GM18517 (cell line): Measurements from ENCODE around the gene HLX.

Source experiments
- ATAC-seq: cut with Tn5 transposase; IDR thresholded peaks from one replicate; pipeline ENCODE4 v1.9.1; 2021; ENCODE audit warnings: mild to moderate bottlenecking, moderate library complexity; ENCODE audit not compliant: unreplicated experiment

The HLX gene

DNA sequence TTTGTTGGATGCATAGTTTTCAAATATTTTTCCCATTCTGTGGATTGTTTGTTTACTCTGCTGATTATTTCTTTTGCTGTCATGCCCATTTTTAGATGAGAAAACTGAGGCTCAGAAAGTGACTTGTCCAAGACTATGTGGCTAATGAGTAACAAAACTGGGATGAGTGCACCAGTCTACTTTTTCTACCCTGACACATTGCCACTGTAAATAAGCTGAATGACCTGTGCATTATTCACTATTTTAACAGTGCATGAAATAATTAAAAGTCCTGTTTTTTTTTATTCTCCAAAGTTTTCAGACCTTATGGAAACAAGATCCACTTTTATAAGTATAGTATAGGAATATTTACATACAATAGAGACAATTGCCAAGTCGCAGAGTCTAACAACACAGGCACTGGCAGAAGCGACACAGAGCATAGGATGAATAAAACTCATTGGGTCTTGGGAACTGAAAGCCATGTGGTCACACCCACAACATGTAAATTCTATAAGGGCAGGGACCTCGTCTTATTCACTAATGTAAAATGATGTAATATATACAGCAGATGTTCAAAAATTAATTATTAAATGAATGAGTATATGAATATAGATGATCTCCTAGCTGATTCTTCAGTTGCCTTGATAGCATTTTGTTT, 45.2 kb downstream of the HLX start:
- no peak for ATAC-seq

DNA sequence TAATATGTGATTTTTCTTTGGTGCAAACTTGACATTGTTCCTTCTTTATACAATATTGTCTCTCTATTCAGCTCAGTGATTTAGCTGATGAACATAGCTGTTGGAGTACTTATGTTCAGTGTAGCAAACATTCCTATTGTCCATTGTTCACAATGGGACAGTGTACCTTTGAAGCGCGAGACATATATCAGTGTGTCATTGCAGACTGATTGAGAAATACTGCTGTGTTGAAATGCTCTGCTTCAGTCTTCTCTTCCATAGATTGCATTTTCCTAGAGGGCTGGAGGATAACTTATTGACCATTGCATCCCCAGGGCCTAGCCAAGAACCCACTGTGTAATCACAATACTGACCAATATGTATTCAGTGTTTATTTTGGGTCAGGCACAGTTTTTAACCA, 46.5 kb downstream of the HLX start:
- no peak for ATAC-seq

DNA sequence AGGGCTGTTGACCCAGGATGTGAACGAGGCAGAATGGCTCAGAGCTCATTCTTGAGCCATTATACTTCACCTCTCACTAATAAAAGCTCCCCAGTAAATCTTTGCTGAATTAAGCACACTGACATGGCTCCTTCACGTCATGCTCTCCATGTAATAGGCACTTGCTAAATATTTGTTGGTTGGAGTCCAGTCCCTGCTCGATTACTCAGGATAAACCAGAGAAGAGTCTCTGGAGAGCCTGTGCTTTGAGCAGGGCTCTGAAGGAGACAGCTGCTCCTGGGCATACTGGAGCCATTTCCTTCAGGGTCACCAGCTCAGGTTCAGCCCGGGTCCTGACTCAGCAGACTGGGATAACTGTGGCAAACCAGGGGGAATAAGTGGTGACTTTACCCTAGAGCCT, 46.9 kb downstream of the HLX start:
- ATAC-seq = no peak

DNA sequence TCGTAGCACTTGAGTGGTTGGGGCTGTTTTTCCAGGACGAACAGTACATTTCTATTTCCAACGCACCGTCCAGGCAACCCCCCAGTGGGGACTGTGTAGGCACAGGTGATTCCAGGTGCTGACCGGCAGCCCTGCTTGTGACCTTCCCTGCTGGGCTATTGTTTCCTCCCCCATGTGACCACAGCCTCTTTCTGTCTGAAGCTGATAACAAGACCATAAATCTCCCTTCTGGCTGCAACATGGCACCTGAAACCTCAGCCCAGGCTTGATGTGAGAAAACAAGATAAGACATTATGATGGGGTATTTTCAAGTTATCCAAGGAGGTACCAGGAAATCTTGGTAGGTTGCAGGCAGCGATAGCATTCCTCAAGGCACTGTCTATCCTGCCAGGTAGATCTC, 48.2 kb downstream of the HLX start:
- no peak for ATAC-seq

DNA sequence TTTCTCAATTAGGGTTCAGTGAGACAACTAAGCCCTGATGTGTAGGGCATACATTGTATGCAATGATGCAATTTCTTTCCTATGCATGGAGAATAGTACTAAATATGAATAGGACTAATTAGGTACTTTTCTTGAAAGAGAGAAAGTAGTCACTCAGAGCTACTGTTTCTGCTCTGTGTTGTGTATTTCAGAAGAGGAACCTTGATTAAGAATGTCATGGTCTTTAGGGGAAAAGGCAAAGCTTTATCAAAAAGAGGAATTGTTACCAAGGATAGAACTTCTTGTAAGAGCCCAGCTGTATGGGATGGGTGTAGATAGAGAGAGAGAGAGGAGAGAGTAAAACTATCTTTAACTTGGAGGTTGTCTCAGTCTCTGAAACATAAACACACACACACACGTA, 49.1 kb downstream of the HLX start:
- ATAC-seq = no peak

DNA sequence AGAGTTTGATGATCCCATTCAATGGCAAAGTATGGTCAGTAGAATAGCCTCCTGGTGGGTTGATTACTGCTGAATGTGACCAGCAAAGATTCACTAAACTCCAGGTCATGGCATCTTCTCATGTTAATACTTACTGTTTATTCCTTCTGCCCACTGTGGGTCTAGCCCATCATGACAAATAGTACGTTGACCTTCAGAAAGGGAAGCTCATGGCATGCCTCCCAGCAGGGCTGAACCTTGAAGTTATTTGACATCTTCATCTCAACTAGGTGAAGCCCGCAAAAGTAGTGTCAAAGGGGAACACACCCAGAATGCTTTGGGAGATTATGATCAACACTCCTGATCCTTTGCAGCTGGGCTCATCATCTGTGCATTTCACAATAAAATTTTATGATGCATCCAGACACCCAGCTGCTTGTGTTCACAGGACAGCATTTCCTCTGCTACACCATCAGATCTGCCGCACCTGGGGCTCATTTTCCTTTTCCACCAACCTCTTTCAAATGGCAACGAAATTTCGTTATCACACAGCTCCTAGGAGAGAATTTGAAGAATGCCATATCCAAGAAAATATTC, 49.6 kb downstream of the HLX start:
- no peak for ATAC-seq

DNA sequence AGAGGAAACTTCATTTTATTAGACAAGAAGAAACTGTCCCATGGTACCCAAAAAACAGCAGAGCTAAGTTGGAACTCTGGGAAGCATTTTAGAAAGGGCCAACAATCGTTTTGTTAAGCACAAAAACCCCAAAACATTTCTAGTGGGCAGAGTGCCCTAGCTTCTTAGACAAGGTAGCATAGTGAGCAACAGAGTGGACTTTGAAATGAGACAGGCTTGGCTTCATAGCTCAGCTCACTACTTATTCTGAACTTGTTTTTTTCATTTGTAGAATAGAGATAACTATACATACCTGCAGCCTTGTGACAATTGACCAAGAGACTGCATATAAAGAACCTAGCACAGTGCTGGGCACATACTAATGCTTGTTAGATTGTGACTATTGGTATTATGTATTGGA, 50.1 kb downstream of the HLX start:
- ATAC-seq = no peak
